HG02763 (cell line): Measurements from ENCODE around the gene LRRC27.
"Not testable (repeated sequence)": the region's sequence is repeated elsewhere in the genome, so short reads cannot be mapped to it uniquely, and the experiment has no call there.

Source experiments
- ATAC-seq: cut with Tn5 transposase; IDR thresholded peaks from one replicate; pipeline ENCODE4 v1.9.1; 2021; ENCODE audit warnings: mild to moderate bottlenecking, moderate library complexity; ENCODE audit not compliant: unreplicated experiment

LRRC27 gene

GRCh38 chr10:132371641-132372081, 39.7 kb downstream of the LRRC27 start:
- no peak for ATAC-seq

- no peak for ATAC-seq
Measured at GRCh38 chr10:132372516-132373095, 40.6 kb downstream of the LRRC27 start.

- ATAC-seq: no peak
Measured at GRCh38 chr10:132373241-132373955, 41.4 kb downstream of the LRRC27 start.

GRCh38 chr10:132374176-132374575, 42.2 kb downstream of the LRRC27 start:
- ATAC-seq: no peak

- ATAC-seq: no peak
Measured at GRCh38 chr10:132374612-132375011, 42.6 kb downstream of the LRRC27 start.

GRCh38 chr10:132375116-132375794, 43.3 kb downstream of the LRRC27 start:
- no peak for ATAC-seq

- ATAC-seq: no peak
Measured at GRCh38 chr10:132375795-132376297, 43.9 kb downstream of the LRRC27 start.

- ATAC-seq: no peak
Measured at GRCh38 chr10:132376394-132376851, 44.4 kb downstream of the LRRC27 start.

- ATAC-seq: no peak
Measured at GRCh38 chr10:132377326-132377725, 45.3 kb downstream of the LRRC27 start.

- not testable (repeated sequence) for ATAC-seq
Measured at GRCh38 chr10:132379026-132379425, 47.0 kb downstream of the LRRC27 start.

GRCh38 chr10:132380986-132381385, 49.0 kb downstream of the LRRC27 start:
- not testable (repeated sequence) for ATAC-seq

- ATAC-seq: no peak
Measured at GRCh38 chr10:132381741-132382140, 49.7 kb downstream of the LRRC27 start.

GRCh38 chr10:132382231-132382922, 50.4 kb downstream of the LRRC27 start:
- no peak for ATAC-seq

GRCh38 chr10:132383101-132383500, 51.1 kb downstream of the LRRC27 start:
- no peak for ATAC-seq

- ATAC-seq: no peak
Measured at GRCh38 chr10:132383751-132384196, 51.8 kb downstream of the LRRC27 start.

- no peak for ATAC-seq
Measured at GRCh38 chr10:132384618-132385388, 52.8 kb downstream of the LRRC27 start.

- ATAC-seq: no peak
Measured at GRCh38 chr10:132385389-132385667, 53.3 kb downstream of the LRRC27 start.

- ATAC-seq: no peak
Measured at GRCh38 chr10:132385721-132386418, 53.9 kb downstream of the LRRC27 start.

GRCh38 chr10:132386419-132386831, 54.4 kb downstream of the LRRC27 start:
- no peak for ATAC-seq

GRCh38 chr10:132386896-132387295, 54.9 kb downstream of the LRRC27 start:
- ATAC-seq: not testable (repeated sequence)
